KOPT-K1 (cell line): ENCODE results near the gene EMX1.

Experiments
- H3K27ac ChIP-seq: fragments of 200-600 bp; sonication (generic); 2 replicates; pipeline ENCODE4 v1.5.1; 2016; ENCODE audit warnings: antibody characterized with exemption, mild to moderate bottlenecking, low read depth, low read length; ENCODE audit not compliant: poor library complexity, severe bottlenecking
- H3K36me3 ChIP-seq: fragments of 200-600 bp; sonication (generic); 2 replicates; pipeline ENCODE4 v1.5.1; 2017; ENCODE audit warnings: antibody characterized with exemption, mild to moderate bottlenecking, low read length, moderate library complexity; ENCODE audit not compliant: insufficient read depth
- H3K9me3 ChIP-seq: fragments of 200-600 bp; sonication (generic); 2 replicates; pipeline ENCODE4 v1.5.1; 2017; ENCODE audit warnings: antibody characterized with exemption, low read length, mild to moderate bottlenecking; ENCODE audit not compliant: insufficient read depth, poor library complexity, severe bottlenecking

The EMX1 gene

GRCh38 chr2:72927619-72928550 lies 10.6 kb downstream of the EMX1 start:
- Histone ChIP-seq H3K9me3 (no peaks in the 10 kb centered on the region), H3K27ac (no peak overlapping the region), H3K36me3 (no peaks in the 10 kb centered on the region)

- Histone ChIP-seq H3K9me3 (no peaks in the 10 kb centered on the region), H3K36me3 (no peaks in the 10 kb centered on the region), H3K27ac (no peak overlapping the region)
Measured at GRCh38 chr2:72929010-72929409, 11.7 kb downstream of the EMX1 start.

- Histone ChIP-seq H3K9me3 (no peaks in the 10 kb centered on the region), H3K36me3 (no peaks in the 10 kb centered on the region), H3K27ac (no peak overlapping the region)
Measured at GRCh38 chr2:72931280-72931910, 14.1 kb downstream of the EMX1 start.

- Histone ChIP-seq H3K27ac (no peak overlapping the region), H3K36me3 (no peaks in the 10 kb centered on the region)
Measured at GRCh38 chr2:72932045-72932740, 14.9 kb downstream of the EMX1 start.

GRCh38 chr2:72932805-72933204 lies 15.5 kb downstream of the EMX1 start:
- no peak overlapping the region for H3K27ac ChIP-seq
- H3K9me3 ChIP-seq = no peaks in the 10 kb centered on the region
- no peaks in the 10 kb centered on the region for H3K36me3 ChIP-seq

More at GRCh38 chr2:72932045-72932740, 14.9 kb downstream of the EMX1 start:
- H3K9me3 ChIP-seq = no peaks in the 10 kb centered on the region

- H3K36me3 ChIP-seq = no peaks in the 10 kb centered on the region
- no peak overlapping the region for H3K27ac ChIP-seq
- no peaks in the 10 kb centered on the region for H3K9me3 ChIP-seq
Measured at GRCh38 chr2:72933207-72933606, 15.9 kb downstream of the EMX1 start.

GRCh38 chr2:72933646-72934151 lies 16.4 kb downstream of the EMX1 start:
- Histone ChIP-seq H3K27ac (no peak overlapping the region), H3K36me3 (no peaks in the 10 kb centered on the region), H3K9me3 (no peaks in the 10 kb centered on the region)

- Histone ChIP-seq H3K9me3 (no peaks in the 10 kb centered on the region), H3K27ac (no peak overlapping the region)
Measured at GRCh38 chr2:72934683-72935610, 17.6 kb downstream of the EMX1 start.

GRCh38 chr2:72935611-72935957 lies 18.3 kb downstream of the EMX1 start:
- H3K27ac ChIP-seq = no peak overlapping the region
- H3K36me3 ChIP-seq = no peaks in the 10 kb centered on the region
- no peaks in the 10 kb centered on the region for H3K9me3 ChIP-seq

More at GRCh38 chr2:72934683-72935610, 17.6 kb downstream of the EMX1 start:
- no peaks in the 10 kb centered on the region for H3K36me3 ChIP-seq

- Histone ChIP-seq H3K9me3 (no peaks in the 10 kb centered on the region), H3K36me3 (no peaks in the 10 kb centered on the region), H3K27ac (no peak overlapping the region)
Measured at GRCh38 chr2:72936660-72937355, 19.5 kb downstream of the EMX1 start.

GRCh38 chr2:72937356-72937669 lies 20.0 kb downstream of the EMX1 start:
- no peaks in the 10 kb centered on the region for H3K9me3 ChIP-seq
- H3K36me3 ChIP-seq = no peaks in the 10 kb centered on the region
- no peak overlapping the region for H3K27ac ChIP-seq

GRCh38 chr2:72938455-72938854 lies 21.1 kb downstream of the EMX1 start:
- Histone ChIP-seq H3K27ac (no peak overlapping the region), H3K9me3 (no peaks in the 10 kb centered on the region), H3K36me3 (no peaks in the 10 kb centered on the region)

- H3K27ac ChIP-seq = no peak overlapping the region
Measured at GRCh38 chr2:72940361-72940760, 23.0 kb downstream of the EMX1 start.

GRCh38 chr2:72940786-72941185 lies 23.5 kb downstream of the EMX1 start:
- Histone ChIP-seq H3K27ac (no peak overlapping the region), H3K36me3 (no peaks in the 10 kb centered on the region), H3K9me3 (no peaks in the 10 kb centered on the region)

More at GRCh38 chr2:72940361-72940760, 23.0 kb downstream of the EMX1 start:
- H3K9me3 ChIP-seq = no peaks in the 10 kb centered on the region
- H3K36me3 ChIP-seq = no peaks in the 10 kb centered on the region
